ENCODE data around the gene CDK4. TPM values are rescaled to one million over a fixed set of nuclear protein-coding genes. Genes with fewer than 3 reads are reported as not detected.

CDK4 gene
- total RNA-seq, 2 donors from 2014 or later, result 111 to 278 TPM

GRCh38 chr12:57767305-57767698 is 15.2 kb upstream of the CDK4 start:
- Mint-ChIP-seq H3K9me3 (no peaks in the 10 kb centered on the region), H3K4me1 (ENCODE audit: low read depth in 2 of 2) (peaks cover 52 to 56% of the 10 kb centered on the region in 2 donors), H3K27ac (no peak overlapping the region), H3K27me3 (peaks cover 12 to 21% of the 10 kb centered on the region in 2 donors), H3K36me3 (no peaks in the 10 kb centered on the region), H3K4me3 (no peak overlapping the region)
- no peak for ATAC-seq
- no peak for DNase-seq (ENCODE audit: low spot score)

- no peaks in the 10 kb centered on the region for H3K9me3 Mint-ChIP-seq
- peak within 1 kb of the TSS in 1 of 2 donors; percentile 70 for H3K27ac Mint-ChIP-seq
- H3K36me3 Mint-ChIP-seq, result no peaks in the 10 kb centered on the region
- ATAC-seq, result peak; percentile 37
- no peak for DNase-seq (ENCODE audit: low spot score)
- H3K27me3 Mint-ChIP-seq, result peaks cover 12 to 21% of the 10 kb centered on the region in 2 donors
- peaks cover 49 to 53% of the 10 kb centered on the region in 2 donors for H3K4me1 Mint-ChIP-seq (ENCODE audit: low read depth in 2 of 2)
- peak within 1 kb of the TSS; percentile 74 for H3K4me3 Mint-ChIP-seq
These were observed 14.6 kb upstream of the CDK4 start, which contains the start of gene CYP27B1 for GRCh38 chr12:57766464-57767304. CYP27B1 (minus strand) TSS chr12:57767078; CDS start chr12:57767041, 37 bp downstream.

GRCh38 chr12:57765698-57766463 is 13.8 kb upstream of the CDK4 start:
- DNase-seq (ENCODE audit: low spot score), result no peak
- H3K27ac Mint-ChIP-seq, result peak overlapping the region in 1 of 2 donors; percentile 71

GRCh38 chr12:57765003-57765697 is 13.0 kb upstream of the CDK4 start:
- DNase-seq (ENCODE audit: low spot score), result peak; percentile 74
- peaks cover 12 to 21% of the 10 kb centered on the region in 2 donors for H3K27me3 Mint-ChIP-seq
- peaks cover 33 to 46% of the 10 kb centered on the region in 2 donors for H3K4me1 Mint-ChIP-seq (ENCODE audit: low read depth in 2 of 2)
- peak overlapping the region in 1 of 2 donors; percentile 71 for H3K27ac Mint-ChIP-seq
- no peaks in the 10 kb centered on the region for H3K36me3 Mint-ChIP-seq
- H3K4me3 Mint-ChIP-seq, result peak overlapping the region; percentile 84
- ATAC-seq, result peak; percentile 80 to 87
- H3K9me3 Mint-ChIP-seq, result no peaks in the 10 kb centered on the region

More at GRCh38 chr12:57765698-57766463, 13.8 kb upstream of the CDK4 start:
- peak; percentile 16 to 22 for ATAC-seq
- H3K36me3 Mint-ChIP-seq, result no peaks in the 10 kb centered on the region
- peaks cover 12 to 21% of the 10 kb centered on the region in 2 donors for H3K27me3 Mint-ChIP-seq
- peak overlapping the region; percentile 84 for H3K4me3 Mint-ChIP-seq
- no peaks in the 10 kb centered on the region for H3K9me3 Mint-ChIP-seq
- peaks cover 40 to 51% of the 10 kb centered on the region in 2 donors for H3K4me1 Mint-ChIP-seq (ENCODE audit: low read depth in 2 of 2)

- ATAC-seq, result peak in 1 of 2 donors; percentile 6
These were observed 12.5 kb upstream of the CDK4 start for GRCh38 chr12:57764662-57765002.

GRCh38 chr12:57763881-57764661 is 12.0 kb upstream of the CDK4 start:
- H3K27ac Mint-ChIP-seq, result no peak overlapping the region

More at GRCh38 chr12:57764662-57765002, 12.5 kb upstream of the CDK4 start:
- H3K4me3 Mint-ChIP-seq, result peak overlapping the region; percentile 84
- DNase-seq (ENCODE audit: low spot score), result no peak
- H3K4me1 Mint-ChIP-seq (ENCODE audit: low read depth in 2 of 2), result peaks cover 28 to 44% of the 10 kb centered on the region in 2 donors
- H3K27ac Mint-ChIP-seq, result peak overlapping the region in 1 of 2 donors; percentile 71
- peaks cover 12 to 21% of the 10 kb centered on the region in 2 donors for H3K27me3 Mint-ChIP-seq
- H3K36me3 Mint-ChIP-seq, result no peaks in the 10 kb centered on the region
- no peaks in the 10 kb centered on the region for H3K9me3 Mint-ChIP-seq

GRCh38 chr12:57762463-57762862 is 10.4 kb upstream of the CDK4 start:
- no peaks in the 10 kb centered on the region for H3K9me3 Mint-ChIP-seq
- H3K4me3 Mint-ChIP-seq, result no peak overlapping the region
- no peak overlapping the region for H3K27ac Mint-ChIP-seq
- DNase-seq (ENCODE audit: low spot score) (no peak), ATAC-seq (no peak)
- peaks cover 12 to 21% of the 10 kb centered on the region in 2 donors for H3K27me3 Mint-ChIP-seq
- H3K36me3 Mint-ChIP-seq, result no peaks in the 10 kb centered on the region
- peaks cover 32 to 49% of the 10 kb centered on the region in 2 donors for H3K4me1 Mint-ChIP-seq (ENCODE audit: low read depth in 2 of 2)

More at GRCh38 chr12:57763881-57764661, 12.0 kb upstream of the CDK4 start:
- Mint-ChIP-seq H3K4me3 (peak overlapping the region; percentile 84), H3K9me3 (no peaks in the 10 kb centered on the region), H3K36me3 (no peaks in the 10 kb centered on the region), H3K27me3 (peaks cover 12 to 21% of the 10 kb centered on the region in 2 donors), H3K4me1 (ENCODE audit: low read depth in 2 of 2) (peaks cover 28 to 46% of the 10 kb centered on the region in 2 donors)
- no peak for DNase-seq (ENCODE audit: low spot score)
- ATAC-seq, result no peak

GRCh38 chr12:57761391-57761998 is 9.4 kb upstream of the CDK4 start:
- Mint-ChIP-seq H3K27ac (no peak overlapping the region), H3K27me3 (peaks cover 9 to 17% of the 10 kb centered on the region in 2 donors), H3K4me3 (no peak overlapping the region), H3K4me1 (ENCODE audit: low read depth in 2 of 2) (peaks cover 34 to 47% of the 10 kb centered on the region in 2 donors), H3K36me3 (no peaks in the 10 kb centered on the region), H3K9me3 (no peaks in the 10 kb centered on the region)
- DNase-seq (ENCODE audit: low spot score) (no peak), ATAC-seq (no peak)

- ATAC-seq, result no peak
- DNase-seq (ENCODE audit: low spot score), result peak; percentile 20
- no peaks in the 10 kb centered on the region for H3K36me3 Mint-ChIP-seq
- no peak overlapping the region for H3K27ac Mint-ChIP-seq
- H3K4me1 Mint-ChIP-seq (ENCODE audit: low read depth in 2 of 2), result peaks cover 32 to 45% of the 10 kb centered on the region in 2 donors
- H3K4me3 Mint-ChIP-seq, result no peak overlapping the region
- H3K9me3 Mint-ChIP-seq, result no peaks in the 10 kb centered on the region
- peaks cover 8 to 13% of the 10 kb centered on the region in 2 donors for H3K27me3 Mint-ChIP-seq
These were observed 8.4 kb upstream of the CDK4 start for GRCh38 chr12:57760347-57760982.

GRCh38 chr12:57759360-57759980 is 7.4 kb upstream of the CDK4 start:
- Mint-ChIP-seq H3K27ac (no peak overlapping the region), H3K36me3 (no peaks in the 10 kb centered on the region), H3K4me3 (no peak overlapping the region), H3K4me1 (ENCODE audit: low read depth in 2 of 2) (peaks cover 27 to 42% of the 10 kb centered on the region in 2 donors), H3K9me3 (no peaks in the 10 kb centered on the region), H3K27me3 (peaks cover 8 to 12% of the 10 kb centered on the region in 2 donors)
- peak; percentile 29 for DNase-seq (ENCODE audit: low spot score)
- ATAC-seq, result no peak

- Mint-ChIP-seq H3K27ac (no peak overlapping the region), H3K36me3 (no peaks in the 10 kb centered on the region), H3K4me1 (ENCODE audit: low read depth in 2 of 2) (peaks cover 28 to 44% of the 10 kb centered on the region in 2 donors), H3K4me3 (no peak overlapping the region), H3K27me3 (peaks cover 3 to 5% of the 10 kb centered on the region in 2 donors), H3K9me3 (no peaks in the 10 kb centered on the region)
- peak; percentile 46 for DNase-seq (ENCODE audit: low spot score)
- no peak for ATAC-seq
These were observed 6.6 kb upstream of the CDK4 start for GRCh38 chr12:57758552-57759359.

Data from natural killer cell treated with Interleukin-12 subunit alpha and Interleukin-12 subunit beta and Interleukin-15 and Interleukin-18, amount 100 ng/mL, for 72 hours (primary cell).